Adipose tissue (tissue), 3 donors: ENCODE measurements around the gene BTBD9. TPM values are rescaled to one million over a fixed set of nuclear protein-coding genes. Genes with fewer than 3 reads are reported as not detected.

Source experiments
- H3K27ac ChIP-seq: one replicate; pipeline ENCODE4 v1.5.1; 2013; ENCODE audit warnings: low read depth, low read length
- WGBS, 3 donors: extraction: QIAGEN DNeasy Blood & Tissue Kit; methylation state at CpG; one replicate each; pipeline ENCODE4 v1.1.7; 2013; 5-methylcytosine and 5-hydroxymethylcytosine counted together
- polyA plus RNA-seq, 3 donors: library from polyadenylated mRNA; stranded (reverse); fragments of 200-250 nt; gene quantifications; one replicate each; pipeline ENCODE4 v1.2.3, GENCODE V29; 2013
- donor health status: healthy with polysubstance abuse.
- donor health status: Bipolar disorder and iron deficiency.
- donor health status: healthy.

BTBD9 gene
- polyA plus RNA-seq, 3 donors = 2.4 to 2.5 (median 2.4) TPM

DNA sequence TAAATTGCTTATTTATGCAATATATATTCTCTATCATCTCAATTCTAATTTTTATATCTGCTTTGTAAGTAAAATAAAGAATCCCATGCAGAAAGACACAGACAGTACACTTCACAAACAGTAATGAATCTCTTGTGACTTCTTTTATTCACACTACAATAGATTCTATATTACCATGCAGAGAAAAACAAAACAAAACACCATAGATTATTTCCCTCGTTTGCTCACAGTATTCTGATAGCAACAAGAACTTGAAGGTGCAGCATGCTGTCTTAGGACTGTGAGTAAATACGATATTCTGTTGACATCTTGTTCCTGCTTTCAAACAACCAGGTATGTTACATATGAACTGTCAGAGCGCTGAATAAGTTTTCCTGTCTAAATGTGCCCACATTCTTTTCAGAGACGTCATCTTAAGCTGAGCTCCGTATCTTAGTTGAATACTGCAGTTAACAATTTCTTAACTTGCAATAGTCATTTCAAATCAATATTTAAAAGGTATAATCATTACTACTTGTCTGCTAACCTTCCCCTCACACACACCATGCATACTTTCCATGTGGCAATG is 140.1 kb downstream of the BTBD9 start:
- H3K27ac ChIP-seq = no peak overlapping the region
- WGBS, 3 donors = 58 to 61% (median 61%) methylated on average over 5 of the region's 5 CpGs

DNA sequence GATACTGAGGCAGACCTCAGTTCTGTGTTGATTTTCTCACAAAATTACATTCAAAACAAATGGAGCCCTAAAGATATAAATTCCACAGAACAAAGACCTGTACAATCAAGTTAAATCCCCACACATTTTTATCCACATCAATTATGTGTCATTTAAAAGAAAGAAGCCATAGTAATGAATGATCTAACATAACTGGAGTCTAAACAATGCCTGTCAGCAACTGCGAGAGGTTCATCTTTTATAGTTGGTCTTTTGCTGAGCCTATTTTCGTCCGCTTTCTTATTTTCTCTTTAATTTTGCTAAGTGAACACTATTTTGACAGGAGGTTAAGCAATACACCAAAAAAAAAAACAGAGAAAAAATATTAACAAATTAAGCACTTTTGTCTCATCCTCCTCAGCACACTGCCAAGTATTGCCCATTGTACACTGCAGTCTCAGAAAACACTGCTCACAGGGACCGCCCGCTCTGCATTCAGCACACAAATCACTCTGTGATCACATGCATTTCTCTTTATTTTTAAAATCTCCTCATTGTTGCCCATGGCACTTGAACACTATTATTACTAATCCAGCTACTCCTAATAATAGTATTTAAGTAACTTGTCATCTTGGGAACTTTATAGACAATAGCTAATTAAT is 140.8 kb downstream of the BTBD9 start:
- 52 to 64% (median 52%) methylated on average over 5 of the region's 5 CpGs for WGBS, 3 donors
- H3K27ac ChIP-seq = no peak overlapping the region

- WGBS, 3 donors = 87 to 97% (median 94%) methylated on average over 1 of the region's 1 CpG
- no peak overlapping the region for H3K27ac ChIP-seq
Measured at GRCh38 chr6:38498085-38498484, 141.6 kb downstream of the BTBD9 start.

DNA sequence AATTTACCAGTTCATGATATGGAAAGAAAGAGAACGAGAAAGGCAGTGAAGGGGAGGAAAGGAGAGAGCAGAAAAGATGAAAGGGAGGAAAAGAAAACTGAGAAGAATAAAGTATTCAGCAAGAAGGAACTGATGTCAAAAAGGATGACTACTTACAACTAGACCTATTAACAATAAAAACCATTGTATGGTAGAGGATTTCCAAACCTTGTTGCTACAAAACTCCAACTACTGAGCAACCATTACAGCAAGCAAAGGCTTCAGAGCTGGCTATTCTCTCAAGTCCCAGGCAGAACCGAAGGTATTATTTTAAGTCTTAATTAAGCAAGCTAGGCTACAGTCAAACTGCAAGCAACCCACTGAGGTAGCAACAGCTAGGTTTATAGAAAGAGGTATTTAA is 142.2 kb downstream of the BTBD9 start:
- H3K27ac ChIP-seq = no peak overlapping the region
- 84 to 91% (median 89%) methylated on average over 2 of the region's 2 CpGs for WGBS, 3 donors

GRCh38 chr6:38495922-38496635 is 143.7 kb downstream of the BTBD9 start:
- 75 to 83% (median 79%) methylated on average over 5 of the region's 5 CpGs for WGBS, 3 donors
- H3K27ac ChIP-seq = no peak overlapping the region

GRCh38 chr6:38495518-38495917 is 144.2 kb downstream of the BTBD9 start:
- 79 to 91% (median 86%) methylated on average over 5 of the region's 5 CpGs for WGBS, 3 donors
- H3K27ac ChIP-seq = no peak overlapping the region

DNA sequence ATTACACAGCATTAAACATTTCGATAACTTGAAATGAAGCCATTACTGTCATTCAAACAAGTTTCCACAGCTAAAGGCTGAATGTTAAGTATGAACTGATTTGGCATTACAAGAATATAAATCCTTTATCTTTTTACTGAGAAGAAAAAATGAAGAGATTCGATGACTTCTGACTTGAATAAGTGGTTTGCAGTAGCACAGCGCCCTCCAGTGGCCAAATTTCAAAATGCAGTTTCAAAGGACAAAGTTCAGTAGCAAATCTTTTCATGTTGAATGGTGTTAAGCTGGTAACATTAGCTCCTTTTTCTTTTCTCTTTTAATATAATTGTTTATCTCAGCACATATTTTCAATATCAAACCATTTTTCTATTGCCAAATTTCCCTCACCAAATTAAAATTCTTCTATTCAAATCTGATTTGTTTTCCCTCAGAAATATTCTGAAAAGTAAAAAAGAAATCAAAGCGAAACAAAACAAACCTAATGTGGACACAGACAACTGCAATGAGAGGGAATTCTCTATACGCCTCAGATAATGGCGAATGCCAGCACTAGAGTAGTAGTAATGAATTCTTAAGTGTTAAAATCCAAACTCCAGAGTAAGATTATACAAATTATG is 145.7 kb downstream of the BTBD9 start:
- no peak overlapping the region for H3K27ac ChIP-seq
- WGBS, 3 donors = 33 to 39% (median 38%) methylated on average over 6 of the region's 6 CpGs

GRCh38 chr6:38492031-38492430 is 147.7 kb downstream of the BTBD9 start:
- H3K27ac ChIP-seq = no peak overlapping the region
- 85 to 90% (median 87%) methylated on average over 2 of the region's 2 CpGs for WGBS, 3 donors

DNA sequence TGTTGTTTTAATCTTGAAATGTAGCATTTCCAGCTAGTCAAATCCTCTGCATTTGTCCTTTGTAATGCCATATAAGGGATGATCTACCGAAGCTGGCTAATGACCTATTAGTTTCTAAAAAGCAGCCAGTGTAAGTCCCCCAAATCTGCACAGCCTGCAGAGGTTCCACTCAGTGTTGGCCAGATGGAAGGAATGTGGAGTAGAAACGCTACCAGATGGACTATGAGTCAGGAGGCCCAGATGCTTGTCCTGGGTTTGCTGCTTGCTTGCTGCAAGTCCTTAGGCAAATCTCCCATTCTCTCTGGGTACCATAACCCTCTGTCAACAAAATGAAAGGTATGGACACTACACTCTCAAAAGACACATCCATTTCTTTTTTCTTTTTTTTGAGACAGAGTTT is 149.8 kb downstream of the BTBD9 start:
- 77 to 93% (median 77%) methylated on average over 2 of the region's 2 CpGs for WGBS, 3 donors

DNA sequence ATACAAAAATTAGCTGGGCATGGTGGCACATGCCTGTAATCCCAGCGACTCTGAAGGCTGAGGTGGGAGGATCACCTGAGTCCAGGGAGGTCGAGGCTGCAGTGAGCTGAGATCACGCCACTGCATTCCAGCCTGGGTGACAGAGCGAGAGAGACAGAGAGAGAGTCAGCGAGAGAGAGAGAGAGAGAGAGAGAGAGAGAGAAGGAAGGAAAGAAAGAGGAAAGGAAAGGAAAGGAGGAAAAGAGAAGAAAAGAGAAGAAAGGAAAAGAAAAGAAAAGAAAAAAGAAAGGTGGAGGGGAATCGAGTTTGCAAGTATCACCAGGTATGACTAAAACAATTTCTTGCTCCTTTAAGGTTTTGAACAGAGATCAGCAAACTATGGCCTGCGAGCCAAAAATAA is 152.3 kb downstream of the BTBD9 start:
- WGBS, 3 donors = 92 to 96% (median 95%) methylated on average over 7 of the region's 7 CpGs
- no peak overlapping the region for H3K27ac ChIP-seq

More for the DNA sequence above, 149.8 kb downstream of the BTBD9 start:
- H3K27ac ChIP-seq = no peak overlapping the region

- WGBS, 3 donors = 82 to 90% (median 88%) methylated on average over 1 of the region's 1 CpG
- H3K27ac ChIP-seq = no peak overlapping the region
Measured at GRCh38 chr6:38485488-38485887, 154.2 kb downstream of the BTBD9 start.

DNA sequence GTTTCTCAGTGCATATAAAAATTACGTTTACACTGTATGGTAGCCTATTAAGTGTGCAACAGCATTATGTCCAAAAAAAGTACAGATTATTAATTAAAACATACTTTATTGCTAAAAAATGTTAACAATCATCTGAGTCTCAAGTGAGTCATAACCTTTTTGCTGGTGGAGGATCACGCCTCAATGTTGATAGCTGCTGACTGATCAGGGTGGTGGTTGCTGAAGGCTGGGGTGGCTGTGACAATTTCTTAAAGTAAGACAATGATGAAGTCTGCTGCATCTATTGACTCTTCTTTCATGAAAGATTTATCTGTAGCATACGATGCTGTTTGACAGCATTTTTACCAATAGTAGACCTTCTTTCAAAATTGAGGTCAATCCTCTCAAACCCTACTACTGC is 155.1 kb downstream of the BTBD9 start:
- 93 to 95% (median 95%) methylated on average over 3 of the region's 3 CpGs for WGBS, 3 donors
- H3K27ac ChIP-seq = no peak overlapping the region

- WGBS, 3 donors = 60 to 86% (median 65%) methylated on average over 2 of the region's 2 CpGs
- H3K27ac ChIP-seq = no peak overlapping the region
Measured at GRCh38 chr6:38483526-38483925, 156.2 kb downstream of the BTBD9 start.

GRCh38 chr6:38482466-38482865 is 157.3 kb downstream of the BTBD9 start:
- WGBS, 3 donors = 82 to 89% (median 88%) methylated on average over 1 of the region's 1 CpG
- H3K27ac ChIP-seq = no peak overlapping the region

DNA sequence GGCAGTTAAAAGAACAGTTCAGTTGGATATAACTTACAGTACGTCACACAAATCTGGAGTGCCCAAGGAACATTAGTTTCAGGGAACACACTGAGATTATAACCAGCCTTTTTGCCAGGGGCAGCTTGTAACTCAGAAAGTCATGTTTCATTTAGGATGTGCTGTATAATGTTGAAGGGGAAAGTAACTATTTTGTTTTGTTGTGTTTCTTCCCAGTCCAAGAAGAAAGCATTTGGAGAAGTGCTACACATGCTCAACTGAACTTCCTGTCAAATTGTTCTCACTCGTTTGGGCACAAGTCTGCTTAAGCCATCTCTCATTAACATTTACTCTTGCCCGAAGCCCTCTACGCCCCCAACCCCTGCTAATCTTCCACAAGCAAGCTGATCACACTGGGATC is 157.9 kb downstream of the BTBD9 start:
- H3K27ac ChIP-seq = no peak overlapping the region
- WGBS, 3 donors = 75 to 83% (median 81%) methylated on average over 4 of the region's 4 CpGs

- WGBS, 3 donors = 86 to 96% (median 92%) methylated on average over 5 of the region's 5 CpGs
- no peak overlapping the region for H3K27ac ChIP-seq
Measured at GRCh38 chr6:38481211-38481836, 158.4 kb downstream of the BTBD9 start.

DNA sequence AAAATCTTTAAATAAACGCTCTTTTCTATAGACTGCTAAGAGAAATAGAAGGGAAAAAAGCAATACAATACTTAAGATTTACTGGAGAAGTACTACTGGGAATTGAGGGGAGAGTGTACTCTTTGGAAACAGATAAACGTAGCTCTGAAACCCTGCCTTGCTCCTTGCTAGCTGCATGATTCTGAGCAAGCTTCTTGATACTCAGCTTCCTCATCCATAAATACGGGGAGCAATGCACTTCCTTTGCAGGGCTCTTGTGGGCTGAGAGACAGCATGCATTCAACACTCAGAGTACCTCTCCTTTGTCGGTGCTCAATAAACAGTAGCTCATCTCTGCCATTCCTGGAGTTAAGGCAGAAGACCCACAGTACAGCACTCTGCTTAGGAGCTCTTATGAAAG is 159.7 kb downstream of the BTBD9 start:
- 79 to 90% (median 81%) methylated on average over 4 of the region's 4 CpGs for WGBS, 3 donors
- no peak overlapping the region for H3K27ac ChIP-seq

DNA sequence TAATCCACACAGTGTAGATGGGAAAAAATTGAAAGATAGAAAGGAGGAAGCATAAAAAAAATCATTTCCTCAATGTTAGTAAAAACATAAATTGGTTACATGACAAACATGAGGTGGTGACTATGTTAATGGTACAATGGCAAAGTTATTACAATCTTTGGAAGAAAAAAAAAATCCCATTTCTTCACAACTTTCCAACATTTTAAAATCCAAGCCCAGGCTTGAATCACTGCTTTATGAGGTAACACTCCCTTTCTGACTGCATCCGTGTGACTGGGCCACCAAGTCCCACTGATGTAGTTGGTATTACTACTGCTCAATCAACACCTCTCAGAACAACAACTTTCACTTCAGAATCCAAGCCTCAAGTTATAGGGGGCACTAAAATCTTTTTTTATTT is 160.4 kb downstream of the BTBD9 start:
- WGBS, 3 donors = 94 to 100% (median 100%) methylated on average over 1 of the region's 1 CpG
- no peak overlapping the region for H3K27ac ChIP-seq

DNA sequence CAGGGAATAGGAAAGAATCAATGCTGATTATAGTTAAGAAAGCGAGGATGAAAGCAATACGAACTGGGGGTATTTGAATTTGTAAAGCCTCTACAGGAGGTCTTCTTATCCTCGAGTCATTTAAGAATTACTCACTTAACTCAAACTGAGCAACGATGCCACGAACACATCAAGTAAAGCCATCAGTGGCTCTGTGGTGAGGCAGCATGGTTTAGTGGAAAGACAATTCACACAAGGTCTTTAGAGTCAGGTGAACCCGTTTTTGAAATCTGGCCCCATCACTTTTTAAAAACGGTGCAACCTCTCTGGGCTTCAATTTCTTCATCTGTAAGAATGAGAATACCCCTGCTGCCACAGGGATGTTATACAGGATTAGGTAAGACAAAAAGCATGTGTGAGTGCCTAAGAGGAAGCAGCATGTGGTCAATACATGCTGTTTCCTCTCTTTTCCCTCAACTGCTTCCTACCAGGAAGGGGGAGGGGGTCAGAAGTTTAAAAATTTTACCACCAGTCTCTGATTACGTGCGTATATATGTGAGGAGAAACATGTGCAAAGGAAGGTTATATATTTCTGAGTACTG is 162.0 kb downstream of the BTBD9 start:
- 65 to 72% (median 72%) methylated on average over 9 of the region's 9 CpGs for WGBS, 3 donors
- H3K27ac ChIP-seq = no peak overlapping the region
